A549 treated with AZD2906 at 1 μM for 4 hours (cell line): ENCODE data around the gene MORF4L2. TPM values are rescaled to one million over a fixed set of nuclear protein-coding genes. Genes with fewer than 3 reads are reported as not detected.

Source experiments
- total RNA-seq: library from RNA; stranded (reverse); fragments of 200-300 nt; extraction: Qiagen RNA extraction; gene quantifications from 5 replicates; pipeline ENCODE4 v1.2.3, GENCODE V29; 2022

The MORF4L2 gene
- total RNA-seq, result 423 to 1,137 TPM (median 469 TPM) in 5 replicates

GRCh38 chrX:103686199-103687072, at the start of gene MORF4L2:
Gene MORF4L2, minus strand, starts transcription at chrX:103686699. Its CDS starts 9,672 bp downstream, at chrX:103677027.

DNA sequence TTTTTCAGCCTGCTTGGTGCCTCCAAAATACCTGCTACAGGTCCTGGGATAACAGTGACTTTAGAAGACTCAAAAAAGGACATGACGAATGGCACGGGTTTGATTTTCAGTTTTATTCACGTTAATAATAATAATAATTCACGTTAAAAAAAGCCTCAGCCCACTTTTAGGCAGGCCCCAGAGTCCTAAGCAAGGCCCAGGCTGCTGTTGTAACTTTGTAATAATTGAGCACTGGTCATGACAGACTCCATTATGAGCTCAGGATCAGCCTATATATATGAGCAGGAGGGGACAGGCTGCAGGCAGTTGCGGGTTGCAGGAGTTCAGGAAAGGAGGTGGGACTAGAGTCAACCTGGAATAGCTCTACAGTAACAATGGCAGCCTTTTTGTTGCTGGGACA, 24.1 kb upstream of the MORF4L2 start, which contains the start of gene TMEM31:
Gene TMEM31 (plus strand): TSS at position 301 of the 400 bp plus-strand sequence. CDS start 1,350 bp downstream, outside the sequence.

DNA sequence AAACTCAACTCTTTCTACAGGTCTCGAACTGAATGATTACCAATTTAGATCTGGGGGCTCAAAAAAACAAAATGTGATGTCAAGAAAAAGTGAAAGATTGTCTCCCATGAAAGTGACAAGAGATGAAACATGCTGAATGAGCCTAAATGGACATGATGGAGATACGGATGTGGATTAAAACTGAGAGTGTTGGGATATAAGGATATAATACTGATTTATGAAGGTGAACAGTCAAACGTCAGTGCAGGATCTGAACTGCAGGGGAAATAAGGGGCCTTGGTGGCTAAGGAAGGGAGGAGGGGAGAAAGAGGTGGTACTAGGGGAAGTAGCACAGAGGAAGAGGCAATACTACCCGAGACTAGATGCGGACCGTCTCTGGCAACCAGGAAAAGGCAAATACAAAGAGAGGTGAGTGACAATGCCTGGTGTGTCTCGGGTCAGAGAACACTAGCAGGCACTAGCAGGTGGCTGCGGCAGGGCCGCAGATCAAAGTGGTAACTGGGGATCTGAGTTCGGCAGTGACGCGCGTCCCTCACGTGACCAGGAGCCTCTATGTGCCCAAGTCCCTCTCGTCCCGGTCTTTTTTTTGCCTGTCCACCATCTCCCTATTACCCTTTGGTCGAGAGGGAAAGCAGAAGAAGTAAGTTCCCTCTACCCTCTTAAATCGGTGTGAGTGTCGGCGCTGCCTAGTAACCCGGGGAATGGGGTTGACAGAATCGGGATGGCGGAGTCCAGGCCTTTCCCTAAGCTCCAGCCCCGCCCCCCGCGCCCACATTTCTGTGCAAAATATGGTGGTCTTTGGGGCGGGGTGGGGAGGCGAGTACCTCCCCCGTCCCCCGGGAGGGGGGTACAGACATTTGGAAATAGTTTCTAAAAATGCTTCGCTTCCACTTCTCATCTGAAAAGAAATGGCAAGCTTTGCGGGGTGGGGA, 57.8 kb downstream of the MORF4L2 start, which contains the start of gene TCEAL1:
Gene TCEAL1 (plus strand): TSS at position 590 of the 932 bp plus-strand sequence. CDS start 942 bp downstream, outside the sequence.

Other genes with a start within 250 kb of the MORF4L2 start
- 0.06 to 0.15 TPM (median 0.10 TPM) in 5 replicates for gene RAB40A, start 167.2 kb downstream of the MORF4L2 start, total RNA-seq
- 109 to 154 TPM (median 117 TPM) in 5 replicates for gene TCEAL4, start 101.2 kb downstream of the MORF4L2 start, total RNA-seq
- gene TCEAL3, start 78.7 kb downstream of the MORF4L2 start, total RNA-seq, result 15.9 to 23.3 TPM (median 17.0 TPM) in 5 replicates
- gene TCEAL1, start 57.7 kb downstream of the MORF4L2 start, total RNA-seq, result 34.1 to 45.4 TPM (median 38.3 TPM) in 5 replicates
- gene TMEM31, start 24.2 kb upstream of the MORF4L2 start, total RNA-seq, result not detected in 5 replicates
- gene PLP1, start 90.1 kb upstream of the MORF4L2 start, total RNA-seq, result 0.05 TPM in 1 of 5 replicates, not detected in the others
- gene RAB9B, start 145.6 kb upstream of the MORF4L2 start, total RNA-seq, result 0.02 to 0.05 TPM (median 0.03 TPM) in 4 of 5 replicates, not detected in the other